ENCODE measurements around the gene IL1RAPL1. TPM values are rescaled to one million over a fixed set of nuclear protein-coding genes. Genes with fewer than 3 reads are reported as not detected.

Gene IL1RAPL1
- total and polyA plus RNA-seq, 2 donors (not counting 3 experiments of a cell fraction or from before 2014, with no cell fraction given): 0.79 to 1.3 TPM

- H3K9me3 ChIP-seq (replicated peaks; ENCODE audit: control insufficient read depth, insufficient read depth, low read length): no peaks in the 10 kb centered on the region
- intact Hi-C loops (cut with micrococcal nuclease): no loop called here
- no peaks in the 10 kb centered on the region for H3K9me1 ChIP-seq (replicated peaks; ENCODE audit: control insufficient read depth, extremely low read depth, insufficient read depth, low read length)
- H3K4me1 ChIP-seq (ENCODE audit: control insufficient read depth, extremely low read depth, insufficient read depth, low read length): no peaks in the 10 kb centered on the region
- TF ChIP-seq JUN (IDR thresholded peaks at IDR 0.05; ENCODE audit: borderline replicate concordance, insufficient read depth, insufficient read length, low read depth) (no peak), POLR2A (IDR thresholded peaks at IDR 0.05; ENCODE audit: low read depth, low read length) (no peak), EZH2 (IDR thresholded peaks at IDR 0.05; ENCODE audit: borderline replicate concordance, low read depth, low read length, severe bottlenecking) (no peak), POLR2AphosphoS5 (IDR thresholded peaks at IDR 0.05; ENCODE audit: insufficient read depth, low read depth, low read length) (no peak), GATA2 (IDR thresholded peaks at IDR 0.05; ENCODE audit: insufficient read depth, insufficient read length, low read depth, low read length) (no peak), FOS (IDR thresholded peaks at IDR 0.05; ENCODE audit: borderline replicate concordance, insufficient read depth, low read length) (no peak)
- DNase-seq (ENCODE audit: low read depth, low spot score) (no peak), FAIRE-seq (no peak)
- dilution Hi-C loops (cut with MboI; ENCODE audit: extremely low pct_ligation_motif_present, low sequenced_read_pairs): no loop called here
- CTCF ChIA-PET: no interaction called here
- no peak overlapping the region for H3K27ac ChIP-seq (ENCODE audit: insufficient read depth, low read depth, low read length)
- H3K9ac ChIP-seq (replicated peaks; ENCODE audit: extremely low read depth, insufficient read depth, low read length): no peak overlapping the region
- no peak overlapping the region for H3K4me2 ChIP-seq (ENCODE audit: insufficient read depth, low read length)
- H3K4me3 ChIP-seq (replicated peaks in 1 of 3; ENCODE audit: insufficient read depth in 1 of 3, low read depth in 1 of 3, low read length in 3 of 3): no peak overlapping the region
- no peak overlapping the region for H2AFZ ChIP-seq (ENCODE audit: low read depth, low read length)
- no TSS peak for BruUV-seq (replicated peaks)
- H3K27me3 ChIP-seq (ENCODE audit: control insufficient read depth in 2 of 2, insufficient read depth in 2 of 2, low read length in 2 of 2): no peaks in the 10 kb centered on the region
- no peaks in the 10 kb centered on the region for H4K20me1 ChIP-seq (replicated peaks; ENCODE audit: control insufficient read depth, extremely low read depth, insufficient read depth, low read length)
- H3K36me3 ChIP-seq (ENCODE audit: control insufficient read depth in 2 of 2, extremely low read depth in 1 of 2, insufficient read depth in 2 of 2, low read length in 2 of 2): no peaks in the 10 kb centered on the region
- POLR2A ChIA-PET: no interaction called here
- H3K79me2 ChIP-seq (ENCODE audit: control insufficient read depth, insufficient read depth, low read length): no peaks in the 10 kb centered on the region
These were observed 638.4 kb downstream of the IL1RAPL1 start for GRCh38 chrX:29225670-29226069.

GRCh38 chrX:29229802-29230201 is 642.6 kb downstream of the IL1RAPL1 start:
- no peaks in the 10 kb centered on the region for H3K27me3 ChIP-seq (ENCODE audit: control insufficient read depth in 2 of 2, insufficient read depth in 2 of 2, low read length in 2 of 2)
- H4K20me1 ChIP-seq (replicated peaks; ENCODE audit: control insufficient read depth, extremely low read depth, insufficient read depth, low read length): no peaks in the 10 kb centered on the region
- ChIA-PET CTCF (no interaction called here), POLR2A (no interaction called here)
- no peaks in the 10 kb centered on the region for H3K36me3 ChIP-seq (ENCODE audit: control insufficient read depth in 2 of 2, extremely low read depth in 1 of 2, insufficient read depth in 2 of 2, low read length in 2 of 2)
- no peak overlapping the region for H3K4me2 ChIP-seq (ENCODE audit: insufficient read depth, low read length)
- FAIRE-seq (no peak), DNase-seq (ENCODE audit: low read depth, low spot score) (no peak)
- no peaks in the 10 kb centered on the region for H3K9me1 ChIP-seq (replicated peaks; ENCODE audit: control insufficient read depth, extremely low read depth, insufficient read depth, low read length)
- dilution Hi-C loops (cut with MboI; ENCODE audit: extremely low pct_ligation_motif_present, low sequenced_read_pairs) (no loop called here), intact Hi-C loops (cut with micrococcal nuclease) (loop anchor here (5.0 to 10.0 kb wide), 2 partner anchors 245 to 643 kb away; partner anchors contain the start of gene IL1RAPL1)
- H3K4me3 ChIP-seq (replicated peaks in 1 of 3; ENCODE audit: insufficient read depth in 1 of 3, low read depth in 1 of 3, low read length in 3 of 3): no peak overlapping the region
- TF ChIP-seq FOS (IDR thresholded peaks at IDR 0.05; ENCODE audit: borderline replicate concordance, insufficient read depth, low read length) (no peak), EZH2 (IDR thresholded peaks at IDR 0.05; ENCODE audit: borderline replicate concordance, low read depth, low read length, severe bottlenecking) (no peak), POLR2AphosphoS5 (IDR thresholded peaks at IDR 0.05; ENCODE audit: insufficient read depth, low read depth, low read length) (no peak), POLR2A (IDR thresholded peaks at IDR 0.05; ENCODE audit: low read depth, low read length) (no peak), GATA2 (IDR thresholded peaks at IDR 0.05; ENCODE audit: insufficient read depth, insufficient read length, low read depth, low read length) (no peak), MYC (IDR thresholded peaks at IDR 0.05; ENCODE audit: low read depth, low read length) (no peak), MAX (IDR thresholded peaks at IDR 0.05; ENCODE audit: insufficient read depth, insufficient read length) (no peak), JUN (IDR thresholded peaks at IDR 0.05; ENCODE audit: borderline replicate concordance, insufficient read depth, insufficient read length, low read depth) (no peak), CTCF (IDR thresholded peaks at IDR 0.05; ENCODE audit: extremely low read depth in 1 of 2, insufficient read depth in 1 of 2, low read depth in 1 of 2, low read length in 2 of 2) (no peak)
- H3K27ac ChIP-seq (ENCODE audit: insufficient read depth, low read depth, low read length): no peak overlapping the region
- H2AFZ ChIP-seq (ENCODE audit: low read depth, low read length): no peak overlapping the region
- no TSS peak for BruUV-seq (replicated peaks)
- H3K4me1 ChIP-seq (ENCODE audit: control insufficient read depth, extremely low read depth, insufficient read depth, low read length): no peaks in the 10 kb centered on the region
- H3K9me3 ChIP-seq (replicated peaks; ENCODE audit: control insufficient read depth, insufficient read depth, low read length): no peaks in the 10 kb centered on the region
- no peaks in the 10 kb centered on the region for H3K79me2 ChIP-seq (ENCODE audit: control insufficient read depth, insufficient read depth, low read length)
- no peak overlapping the region for H3K9ac ChIP-seq (replicated peaks; ENCODE audit: extremely low read depth, insufficient read depth, low read length)

Measured in endothelial cell of umbilical vein (primary cell).